WTC11 (cell line): ENCODE data around the gene RPH3AL. TPM values are rescaled to one million over a fixed set of nuclear protein-coding genes. Genes with fewer than 3 reads are reported as not detected.
A peak's percentile ranks its signal among the peaks of the same experiment; 100 is the strongest.
"Not testable (repeated sequence)": the region's sequence is repeated elsewhere in the genome, so short reads cannot be mapped to it uniquely, and the experiment has no call there.

Experiments
- ATAC-seq: fragments of 200-7000 bp; cut with Tn5 transposase; 2 replicates; pipeline ENCODE4 v1.10.0; 2021; ENCODE audit warnings: mild to moderate bottlenecking, moderate library complexity
- CTCF ChIA-PET: fragments of 300-600 bp; sonication (Branson Sonifier 250); formaldehyde crosslinking; loops from one replicate; lab custom pipeline; 2021; ENCODE audit warnings: antibody characterized with exemption; lab: Charles Lee
- POLR2A ChIA-PET: fragments of 350-600 bp; sonication (Branson Sonifier 250); formaldehyde crosslinking; loops from one replicate; lab custom pipeline; 2021; ENCODE audit warnings: antibody characterized with exemption; lab: Charles Lee
- DNase-seq: peaks from one replicate; pipeline ENCODE4 v3.0.0; 2021; ENCODE audit warnings: low spot score
- H3K27ac Mint-ChIP-seq: 2 replicates; pipeline ENCODE4 v1.8.0; 2021; ENCODE audit warnings: mixed read lengths
- H3K27me3 Mint-ChIP-seq: 2 replicates; pipeline ENCODE4 v1.8.0; 2021; ENCODE audit warnings: low read depth, mild to moderate bottlenecking, moderate library complexity, mixed read lengths
- H3K36me3 Mint-ChIP-seq: 2 replicates; pipeline ENCODE4 v1.8.0; 2021; ENCODE audit warnings: mixed read lengths
- H3K4me1 Mint-ChIP-seq: 2 replicates; pipeline ENCODE4 v1.8.0; 2022; ENCODE audit warnings: mixed read lengths
- H3K4me3 Mint-ChIP-seq: 2 replicates; pipeline ENCODE4 v1.8.0; 2021; ENCODE audit warnings: mild to moderate bottlenecking, moderate library complexity, mixed read lengths
- H3K9me3 Mint-ChIP-seq: 2 replicates; pipeline ENCODE4 v1.8.0; 2021; ENCODE audit warnings: mixed read lengths
- ATF2 ChIP-seq: sonication (generic); formaldehyde crosslinking; IDR thresholded peaks from 2 replicates; pipeline ENCODE4 v1.8.1; 2022; ENCODE audit warnings: low read depth, missing genetic modification reagents, borderline replicate concordance
- E2F1 ChIP-seq: sonication (generic); formaldehyde crosslinking; IDR thresholded peaks from 2 replicates; pipeline ENCODE4 v1.8.0; 2022; ENCODE audit warnings: mild to moderate bottlenecking, missing genetic modification reagents
- ERG ChIP-seq: fragments of 250-450 bp; sonication (Bioruptor Pico); IDR thresholded peaks from 2 replicates; pipeline ENCODE4 v1.8.0; 2021; ENCODE audit warnings: mild to moderate bottlenecking
- FOXK1 ChIP-seq: sonication (generic); formaldehyde crosslinking; IDR thresholded peaks from 2 replicates; pipeline ENCODE4 v1.8.0; 2022; ENCODE audit warnings: mild to moderate bottlenecking, moderate library complexity, missing genetic modification reagents
- HMGA2 ChIP-seq: fragments of 250-450 bp; sonication (Bioruptor Pico); IDR thresholded peaks from 2 replicates; pipeline ENCODE4 v1.4.0; 2021; ENCODE audit warnings: mild to moderate bottlenecking, moderate library complexity
- NFATC4 ChIP-seq: fragments of 250-450 bp; sonication (Bioruptor Pico); IDR thresholded peaks from 2 replicates; pipeline ENCODE4 v1.9.0; 2021; ENCODE audit warnings: mild to moderate bottlenecking
- STAT6 ChIP-seq: sonication (generic); formaldehyde crosslinking; conservative IDR thresholded peaks from 2 replicates; pipeline ENCODE4 v1.8.1; 2023; ENCODE audit warnings: mild to moderate bottlenecking, low read depth, missing genetic modification reagents, moderate library complexity
- TEAD1 ChIP-seq: sonication (generic); formaldehyde crosslinking; IDR thresholded peaks from 2 replicates; pipeline ENCODE4 v1.8.0; 2022; ENCODE audit warnings: mild to moderate bottlenecking, missing genetic modification reagents
- total RNA-seq: library from RNA; stranded (reverse); gene quantifications from 3 replicates; pipeline ENCODE4 v1.2.3, GENCODE V29; 2021

RPH3AL gene
- total RNA-seq, 1 experiment from 2014 or later = 2.0 TPM

- H3K4me1 Mint-ChIP-seq = peaks cover 3% of the 10 kb centered on the region; the same call in 1 of the 2 replicates
- no peak overlapping the region for H3K4me3 Mint-ChIP-seq
- no peaks in the 10 kb centered on the region; the same call in 1 of the 2 replicates for H3K36me3 Mint-ChIP-seq
- H3K9me3 Mint-ChIP-seq = peaks cover 12% of the 10 kb centered on the region
- ChIA-PET CTCF (interaction anchor here (1.0 kb wide), 1 partner anchor 19 kb away, joined by 4 read pairs; no protein-coding TSS in a partner anchor), POLR2A (no interaction called here)
- H3K27ac Mint-ChIP-seq = no peak overlapping the region
- no peak for DNase-seq
- peaks cover 2% of the 10 kb centered on the region for H3K27me3 Mint-ChIP-seq
- no peak for TF ChIP-seq E2F1 (CRISPR knock-in tag)
- no peak for ATAC-seq
Observed at GRCh38 chr17:278676-279059, 73.9 kb downstream of the RPH3AL start.

- peaks cover 2% of the 10 kb centered on the region for H3K27me3 Mint-ChIP-seq
- TF ChIP-seq ATF2 (CRISPR knock-in tag) (no peak), FOXK1 (CRISPR knock-in tag) (no peak)
- TF ChIP-seq, all 79 proteins: peak for 0
- DNase-seq = no peak
- H3K9me3 Mint-ChIP-seq = peaks cover 12% of the 10 kb centered on the region
- H3K27ac Mint-ChIP-seq = no peak overlapping the region
- peaks cover 3% of the 10 kb centered on the region; the same call in 1 of the 2 replicates for H3K4me1 Mint-ChIP-seq
- CTCF ChIA-PET = interaction anchor here (1.0 kb wide), 1 partner anchor 18 kb away, joined by 4 read pairs; no protein-coding TSS in a partner anchor
- H3K4me3 Mint-ChIP-seq = no peak overlapping the region
- no peaks in the 10 kb centered on the region; the same call in 1 of the 2 replicates for H3K36me3 Mint-ChIP-seq
- POLR2A ChIA-PET = interaction anchor here (0.7 kb wide), 1 partner anchor 212 kb away, joined by 5 read pairs; no protein-coding TSS in a partner anchor
- no peak for ATAC-seq
Observed at GRCh38 chr17:278055-278675, 74.4 kb downstream of the RPH3AL start.

GRCh38 chr17:274902-275301 is 77.7 kb downstream of the RPH3AL start:
- ChIA-PET POLR2A (no interaction called here), CTCF (no interaction called here)
- Mint-ChIP-seq H3K4me1 (no peaks in the 10 kb centered on the region), H3K36me3 (no peaks in the 10 kb centered on the region; the same call in 1 of the 2 replicates), H3K27ac (no peak overlapping the region), H3K9me3 (peaks cover 16% of the 10 kb centered on the region), H3K4me3 (no peak overlapping the region), H3K27me3 (no peaks in the 10 kb centered on the region; the same call in none of the 2 replicates)
- no peak for TF ChIP-seq NFATC4 (CRISPR knock-in tag)
- TF ChIP-seq HMGA2 = no peak
- TF ChIP-seq ERG (CRISPR knock-in tag) = no peak
- no peak for DNase-seq
- no peak for ATAC-seq

GRCh38 chr17:273981-274832 is 78.4 kb downstream of the RPH3AL start:
- no peaks in the 10 kb centered on the region; the same call in none of the 2 replicates for H3K27me3 Mint-ChIP-seq
- H3K4me1 Mint-ChIP-seq = no peaks in the 10 kb centered on the region
- TF ChIP-seq TEAD1 (CRISPR knock-in tag) (no peak), STAT6 (CRISPR knock-in tag) (no peak)
- ChIA-PET CTCF (no interaction called here), POLR2A (no interaction called here)
- H3K36me3 Mint-ChIP-seq = no peaks in the 10 kb centered on the region
- H3K27ac Mint-ChIP-seq = no peak overlapping the region
- ATAC-seq (peak; percentile 22; the same call in 1 of the 2 replicates), DNase-seq (no peak)
- H3K4me3 Mint-ChIP-seq = no peak overlapping the region
- H3K9me3 Mint-ChIP-seq = peaks cover 16% of the 10 kb centered on the region

- DNase-seq, H3K27me3 Mint-ChIP-seq, CTCF ChIA-PET, POLR2A ChIA-PET, ATAC-seq, H3K9me3 Mint-ChIP-seq, H3K36me3 Mint-ChIP-seq, H3K4me1 Mint-ChIP-seq, H3K27ac Mint-ChIP-seq, H3K4me3 Mint-ChIP-seq: not testable (repeated sequence)
Observed at GRCh38 chr17:272856-273255, 79.8 kb downstream of the RPH3AL start.

GRCh38 chr17:271928-272623 is 80.5 kb downstream of the RPH3AL start:
- POLR2A ChIA-PET, H3K4me1 Mint-ChIP-seq, ATAC-seq, H3K4me3 Mint-ChIP-seq, H3K36me3 Mint-ChIP-seq, CTCF ChIA-PET, H3K27me3 Mint-ChIP-seq, H3K27ac Mint-ChIP-seq, DNase-seq, H3K9me3 Mint-ChIP-seq: not testable (repeated sequence)
